Cardiac muscle cell (in vitro differentiated cells and primary cell): ENCODE data around the gene PACSIN2. TPM values are rescaled to one million over a fixed set of nuclear protein-coding genes. Genes with fewer than 3 reads are reported as not detected.
"Not testable (repeated sequence)": the region's sequence is repeated elsewhere in the genome, so short reads cannot be mapped to it uniquely, and the experiment has no call there.

Experiments used
- DNase-seq, 2 donors: peaks; one replicate each; pipeline versions ENCODE4 v3.0.0 to v3.0.0-alpha.2; 2010 to 2017; ENCODE audit warnings: low read depth in 1 of 2, low spot score in 1 of 2
- H3K27ac ChIP-seq: fragments of 200-600 bp; sonication (generic); 2 replicates; pipeline ENCODE4 v1.5.1; 2016
- H3K27me3 ChIP-seq: fragments of 200-600 bp; sonication (generic); 2 replicates; pipeline ENCODE4 v1.6.0; 2016; ENCODE audit warnings: control low read depth
- H3K36me3 ChIP-seq: fragments of 200-600 bp; sonication (generic); 2 replicates; pipeline ENCODE4 v1.5.1; 2016; ENCODE audit warnings: control low read depth
- H3K4me1 ChIP-seq: fragments of 200-600 bp; sonication (generic); 2 replicates; pipeline ENCODE4 v1.8.1; 2017; ENCODE audit warnings: low read depth, mild to moderate bottlenecking, mixed run types
- H3K4me3 ChIP-seq: fragments of 200-600 bp; sonication (generic); 2 replicates; pipeline ENCODE4 v1.5.1; 2016; ENCODE audit warnings: mild to moderate bottlenecking
- H3K9me3 ChIP-seq: fragments of 200-600 bp; sonication (generic); 2 replicates; pipeline ENCODE4 v1.5.1; 2017; ENCODE audit warnings: low read depth, mild to moderate bottlenecking, control low read depth
- CTCF ChIP-seq: IDR thresholded peaks from 2 replicates; pipeline ENCODE4 v1.5.1; 2012; ENCODE audit warnings: low read depth, mild to moderate bottlenecking, low read length
- polyA plus RNA-seq: library from polyadenylated mRNA; unstranded; fragments of >200 nt; fragmentation: Nextera tagmentation; extraction: Ambion mirVana; gene quantifications from 2 replicates; pipeline ENCODE4 v1.2.1, GENCODE V29; 2016
- total RNA-seq: library from RNA; depleted of rRNA; stranded (reverse); fragments of >200 nt; gene quantifications from 2 replicates; pipeline ENCODE4 v1.2.3, GENCODE V29; 2016

PACSIN2 gene
- total and polyA plus RNA-seq, 2 experiments from 2014 or later = 67.7 to 70.5 TPM

- H3K4me1 ChIP-seq = peaks cover 12% of the 10 kb centered on the region
- no peaks in the 10 kb centered on the region for H3K36me3 ChIP-seq
- no peak overlapping the region for H3K4me3 ChIP-seq
- H3K27me3 ChIP-seq = no peaks in the 10 kb centered on the region
- no peak overlapping the region for H3K27ac ChIP-seq
- no peak for TF ChIP-seq CTCF
- H3K9me3 ChIP-seq = no peaks in the 10 kb centered on the region
- DNase-seq = no peak
These were observed 88.2 kb downstream of the PACSIN2 start for GRCh38 chr22:42926768-42927167.

- TF ChIP-seq CTCF = no peak
- no peaks in the 10 kb centered on the region for H3K27me3 ChIP-seq
- peaks cover 12% of the 10 kb centered on the region for H3K4me1 ChIP-seq
- no peak overlapping the region for H3K4me3 ChIP-seq
- no peaks in the 10 kb centered on the region for H3K9me3 ChIP-seq
- no peak overlapping the region for H3K27ac ChIP-seq
- DNase-seq = peak in 1 of 2 donors; percentile 41
- H3K36me3 ChIP-seq = no peaks in the 10 kb centered on the region
These were observed 88.8 kb downstream of the PACSIN2 start for GRCh38 chr22:42926104-42926503.

- no peaks in the 10 kb centered on the region for H3K36me3 ChIP-seq
- H3K4me3 ChIP-seq = no peak overlapping the region
- no peak for DNase-seq
- no peaks in the 10 kb centered on the region for H3K9me3 ChIP-seq
- no peak for TF ChIP-seq CTCF
- peaks cover 12% of the 10 kb centered on the region for H3K4me1 ChIP-seq
- no peaks in the 10 kb centered on the region for H3K27me3 ChIP-seq
- H3K27ac ChIP-seq = no peak overlapping the region
These were observed 89.4 kb downstream of the PACSIN2 start for GRCh38 chr22:42925598-42925997.

GRCh38 chr22:42925031-42925430, 89.9 kb downstream of the PACSIN2 start:
- peaks cover 12% of the 10 kb centered on the region for H3K4me1 ChIP-seq
- not testable (repeated sequence) for H3K27me3 ChIP-seq, DNase-seq, H3K36me3 ChIP-seq, H3K9me3 ChIP-seq, H3K27ac ChIP-seq, H3K4me3 ChIP-seq

GRCh38 chr22:42924436-42924835, 90.5 kb downstream of the PACSIN2 start:
- Histone ChIP-seq H3K4me1 (peaks cover 12% of the 10 kb centered on the region), H3K4me3 (no peak overlapping the region), H3K36me3 (no peaks in the 10 kb centered on the region), H3K27me3 (no peaks in the 10 kb centered on the region), H3K27ac (no peak overlapping the region), H3K9me3 (no peaks in the 10 kb centered on the region)
- TF ChIP-seq CTCF = no peak
- no peak for DNase-seq

- TF ChIP-seq CTCF = no peak
- peak overlapping the region; percentile 28 for H3K27ac ChIP-seq
- no peak overlapping the region for H3K4me3 ChIP-seq
- peaks cover 17% of the 10 kb centered on the region for H3K4me1 ChIP-seq
- no peak for DNase-seq
- H3K9me3 ChIP-seq = no peaks in the 10 kb centered on the region
- H3K27me3 ChIP-seq = no peaks in the 10 kb centered on the region
- H3K36me3 ChIP-seq = no peaks in the 10 kb centered on the region
These were observed 92.4 kb downstream of the PACSIN2 start for GRCh38 chr22:42922374-42923191.
